Astrocyte (in vitro differentiated cells and primary cell): ENCODE data around the gene MLIP.

Experiments
- EZH2 ChIP-seq: IDR thresholded peaks from 2 replicates; pipeline ENCODE4 v1.6.1; 2012; ENCODE audit warnings: mild to moderate bottlenecking, low read length, inconsistent platforms; ENCODE audit not compliant: insufficient read depth
- TF ChIP-seq, protein P1 (sequence below): IDR thresholded peaks from 2 replicates; pipeline ENCODE4 v1.5.1; 2011; ENCODE audit warnings: low read depth, mild to moderate bottlenecking, inconsistent platforms, low read length, moderate library complexity; ENCODE audit not compliant: insufficient read depth

DNA sequence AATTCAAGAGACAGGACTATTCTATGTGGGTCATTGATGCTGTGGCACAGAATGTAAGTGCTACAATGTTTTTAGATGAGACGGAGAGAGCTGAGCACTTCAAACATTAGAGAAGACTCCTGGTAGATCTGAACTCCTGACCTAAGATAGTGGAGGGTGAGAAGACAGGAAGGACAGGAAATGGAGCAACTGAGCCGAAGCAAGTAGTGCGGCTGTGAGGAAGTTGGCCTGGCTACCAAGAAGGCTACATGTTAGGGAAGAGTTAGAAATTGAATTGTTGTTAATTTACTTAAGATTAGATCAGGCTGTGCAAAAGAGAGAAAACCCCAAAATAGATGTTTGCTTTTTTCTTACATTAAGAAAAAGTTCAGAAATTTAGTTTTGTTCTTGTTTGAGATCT is 14.4 kb upstream of the MLIP start:
- TF ChIP-seq, protein P1, sequence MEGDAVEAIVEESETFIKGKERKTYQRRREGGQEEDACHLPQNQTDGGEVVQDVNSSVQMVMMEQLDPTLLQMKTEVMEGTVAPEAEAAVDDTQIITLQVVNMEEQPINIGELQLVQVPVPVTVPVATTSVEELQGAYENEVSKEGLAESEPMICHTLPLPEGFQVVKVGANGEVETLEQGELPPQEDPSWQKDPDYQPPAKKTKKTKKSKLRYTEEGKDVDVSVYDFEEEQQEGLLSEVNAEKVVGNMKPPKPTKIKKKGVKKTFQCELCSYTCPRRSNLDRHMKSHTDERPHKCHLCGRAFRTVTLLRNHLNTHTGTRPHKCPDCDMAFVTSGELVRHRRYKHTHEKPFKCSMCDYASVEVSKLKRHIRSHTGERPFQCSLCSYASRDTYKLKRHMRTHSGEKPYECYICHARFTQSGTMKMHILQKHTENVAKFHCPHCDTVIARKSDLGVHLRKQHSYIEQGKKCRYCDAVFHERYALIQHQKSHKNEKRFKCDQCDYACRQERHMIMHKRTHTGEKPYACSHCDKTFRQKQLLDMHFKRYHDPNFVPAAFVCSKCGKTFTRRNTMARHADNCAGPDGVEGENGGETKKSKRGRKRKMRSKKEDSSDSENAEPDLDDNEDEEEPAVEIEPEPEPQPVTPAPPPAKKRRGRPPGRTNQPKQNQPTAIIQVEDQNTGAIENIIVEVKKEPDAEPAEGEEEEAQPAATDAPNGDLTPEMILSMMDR, result no peak
- TF ChIP-seq EZH2, result no peak
